Adrenal gland (tissue), 12 donors: ENCODE data around the gene ZFHX3. TPM values are rescaled to one million over a fixed set of nuclear protein-coding genes. Genes with fewer than 3 reads are reported as not detected.

ENCODE experiments used
- DNase-seq, 7 donors: peaks; one replicate each; pipeline ENCODE4 v3.0.0-alpha.2; 2019 to 2020
- H3K27ac ChIP-seq, 5 donors: fragments of 200-600 bp; sonication (generic) in 4 of 5; 1 replicate in 3 of 5; 2 replicates in 2 of 5; pipeline versions ENCODE4 v1.5.1 to v1.8.0; 2016 to 2020; ENCODE audit warnings: mild to moderate bottlenecking in 1 of 5
- H3K27me3 ChIP-seq: fragments of 200-600 bp; 2 replicates; pipeline ENCODE4 v1.8.0; 2021
- H3K36me3 ChIP-seq, 2 donors: fragments of 200-600 bp; replicated peaks in 1 of 2; 1 replicate in 1 of 2; 2 replicates in 1 of 2; pipeline versions ENCODE4 v1.5.1 to v1.8.0; 2018 to 2022
- H3K4me1 ChIP-seq, 2 donors: fragments of 200-600 bp; replicated peaks in 1 of 2; 1 replicate in 1 of 2; 2 replicates in 1 of 2; pipeline versions ENCODE4 v1.5.1 to v1.8.0; 2018 to 2021
- H3K4me3 ChIP-seq, 4 donors: fragments of 200-600 bp; sonication (generic) in 3 of 4; one replicate each; pipeline ENCODE4 v1.5.1; 2016 to 2018
- H3K9me3 ChIP-seq, 3 donors: fragments of 200-600 bp; sonication (generic) in 1 of 3; replicated peaks in 1 of 3; 1 replicate in 2 of 3; 2 replicates in 1 of 3; pipeline versions ENCODE4 v1.5.1 to v1.8.0; 2016 to 2021
- CTCF ChIP-seq, 6 experiments: fragments of 450-650 bp in 4 of 6; fragments of 200-600 bp in 2 of 6; sonication (generic) in 1 of 6; IDR thresholded peaks; 1 replicate in 5 of 6; 2 replicates in 1 of 6; pipeline versions ENCODE4 v1.5.1 to v1.8.0; 2016 to 2021; ENCODE audit warnings: antibody characterized with exemption in 6 of 6, mild to moderate bottlenecking in 2 of 6, moderate library complexity in 1 of 6
- POLR2A ChIP-seq, 2 donors: fragments of 450-650 bp; IDR thresholded peaks; one replicate each; pipeline ENCODE4 v1.6.1; 2017; ENCODE audit warnings: antibody characterized with exemption in 2 of 2, mild to moderate bottlenecking in 2 of 2, moderate library complexity in 1 of 2
- WGBS, 4 donors: extraction: QIAGEN DNeasy Blood & Tissue Kit in 2 of 4; methylation state at CpG; one replicate each; pipeline versions ENCODE4 v1.1.5 to v1.1.7; 2013 to 2017; 5-methylcytosine and 5-hydroxymethylcytosine counted together
- intact Hi-C, 2 donors: fragments of 100-400 bp; cut with DNase I; formaldehyde crosslinking; loops; one replicate each; pipeline versions ENCODE4 v1.14.1 to v1.15.0; 2022 to 2023
- polyA plus RNA-seq, 3 donors: library from polyadenylated mRNA; stranded (reverse); fragments of 200-250 nt in 2 of 3; fragments of 350-450 nt in 1 of 3; fragmentation: Illumina TruSeq in 1 of 3; extraction: RNeasy Lipid Tissue Mini Kit (QIAGEN cat#74804) in 1 of 3; gene quantifications; one replicate each; pipeline ENCODE4 v1.2.3, GENCODE V29; 2013 to 2014
- total RNA-seq, 9 donors: library from RNA; depleted of rRNA in 4 of 9; stranded (reverse); fragments of >200 nt in 4 of 9; fragments of 120-200 nt in 1 of 9; fragmentation: NEBNext Ultra II Directional in 1 of 9; extraction: Animal tissue kit (Norgen Biotek cat#: 25700) in 1 of 9; gene quantifications; one replicate each; pipeline versions ENCODE4 v1.1.0 to v1.2.4, GENCODE V29; 2013 to 2023
- donor health status: healthy with polysubstance abuse.
- donor health status: Bipolar disorder and iron deficiency.
- donor health status: DM: yes; HTN: yes; CAD: no.
- donor health status: DM: no; HTN: no; CAD: no.
- donor health status: DM: no; HTN: no; CAD: no.
- donor health status: DM: yes; HTN: yes; CAD: no.

Gene ZFHX3
- total and polyA plus RNA-seq, 12 donors = 2.4 to 31.6 (median 19.3) TPM

DNA sequence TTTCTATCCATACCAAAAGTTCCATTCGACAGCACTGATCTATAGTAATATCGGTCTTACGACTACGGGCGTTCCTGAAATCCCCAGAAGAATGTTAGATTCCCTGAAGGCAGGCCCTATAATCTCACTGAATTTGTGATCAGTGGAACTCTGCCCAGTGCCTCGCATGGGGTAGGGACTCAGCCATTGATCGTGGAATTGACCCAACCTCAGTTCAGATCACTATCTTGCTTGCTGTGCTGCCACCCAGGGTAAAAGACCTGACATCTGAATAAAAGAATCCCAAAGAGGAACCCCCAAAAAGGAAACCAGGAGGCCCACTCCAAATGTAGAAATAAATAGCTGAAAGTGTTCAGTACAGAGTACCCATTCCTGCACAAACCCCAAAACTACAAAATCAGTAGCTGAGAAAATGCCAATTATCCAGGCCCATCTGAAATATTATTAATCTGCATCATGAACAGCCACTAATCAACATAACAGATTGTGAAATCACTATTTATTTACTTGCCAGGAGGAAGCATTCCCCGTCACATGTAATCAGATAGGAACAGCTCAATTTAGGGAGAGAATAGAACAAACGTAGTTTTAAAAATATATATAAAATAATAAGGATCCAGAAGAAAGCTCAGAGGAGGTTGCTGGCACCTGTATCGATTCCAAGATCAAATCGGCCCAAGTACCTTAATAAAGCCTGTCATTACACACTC is 221.9 kb downstream of the ZFHX3 start:
- no peaks in the 10 kb centered on the region for H3K27me3 ChIP-seq
- TF ChIP-seq CTCF (IDR thresholded peaks at IDR 0.05) (no peak), POLR2A (IDR thresholded peaks at IDR 0.05) (no peak)
- DNase-seq = no peak
- 83 to 87% (median 86%) methylated on average over 11 of the region's 11 CpGs for WGBS, 4 donors
- peaks cover 0 to 5% of the 10 kb centered on the region in 2 donors for H3K36me3 ChIP-seq
- no peak overlapping the region for H3K4me3 ChIP-seq
- H3K9me3 ChIP-seq = no peaks in the 10 kb centered on the region
- peaks cover 10% of the 10 kb centered on the region in 2 donors for H3K4me1 ChIP-seq
- H3K27ac ChIP-seq = no peak overlapping the region
- intact Hi-C loops = no loop called here

- WGBS, 4 donors = 90 to 93% (median 92%) methylated on average over 5 of the region's 5 CpGs
Observed at GRCh38 chr16:72824761-72825160, 223.2 kb downstream of the ZFHX3 start.

DNA sequence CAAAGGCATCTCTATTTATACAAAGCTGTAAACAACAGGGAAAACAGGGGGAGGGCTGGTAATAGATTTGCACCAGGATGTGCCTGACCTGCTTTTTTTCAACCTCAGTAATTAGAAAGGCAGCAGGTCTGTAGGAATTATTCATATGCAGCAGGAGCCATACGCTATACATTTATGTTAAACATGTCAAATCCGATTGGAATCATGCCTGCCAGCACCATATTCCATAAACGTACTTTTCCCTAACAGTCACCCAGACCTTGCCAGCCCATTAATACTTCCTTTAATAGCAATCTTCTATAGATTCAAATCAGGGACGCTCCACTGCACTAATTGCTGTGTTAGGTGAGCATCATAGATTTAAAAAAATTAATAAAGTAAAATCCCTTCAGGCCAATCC is 223.9 kb downstream of the ZFHX3 start:
- TF ChIP-seq CTCF (IDR thresholded peaks at IDR 0.05) (no peak), POLR2A (IDR thresholded peaks at IDR 0.05) (no peak)
- H3K36me3 ChIP-seq = no peaks in the 10 kb centered on the region
- no peaks in the 10 kb centered on the region for H3K27me3 ChIP-seq
- H3K9me3 ChIP-seq = no peaks in the 10 kb centered on the region
- DNase-seq = no peak
- intact Hi-C loops = no loop called here
- peaks cover 21 to 24% of the 10 kb centered on the region in 2 donors for H3K4me1 ChIP-seq
- no peak overlapping the region for H3K27ac ChIP-seq
- no peak overlapping the region for H3K4me3 ChIP-seq
- 91 to 95% (median 92%) methylated on average over 4 of the region's 4 CpGs for WGBS, 4 donors

More at GRCh38 chr16:72824761-72825160, 223.2 kb downstream of the ZFHX3 start:
- no peaks in the 10 kb centered on the region for H3K9me3 ChIP-seq
- TF ChIP-seq POLR2A (IDR thresholded peaks at IDR 0.05) = no peak
- no peak for TF ChIP-seq CTCF (IDR thresholded peaks at IDR 0.05)
- no peak overlapping the region for H3K4me3 ChIP-seq
- H3K27me3 ChIP-seq = no peaks in the 10 kb centered on the region
- H3K4me1 ChIP-seq = peaks cover 14 to 17% of the 10 kb centered on the region in 2 donors
- intact Hi-C loops = no loop called here
- H3K36me3 ChIP-seq = peaks cover 0 to 5% of the 10 kb centered on the region in 2 donors
- no peak for DNase-seq
- H3K27ac ChIP-seq = no peak overlapping the region

GRCh38 chr16:72821185-72821950 is 226.6 kb downstream of the ZFHX3 start:
- TF ChIP-seq CTCF (IDR thresholded peaks at IDR 0.05) = no peak
- TF ChIP-seq POLR2A (IDR thresholded peaks at IDR 0.05) = no peak
- no peak for DNase-seq
- Histone ChIP-seq H3K27ac (no peak overlapping the region), H3K27me3 (no peaks in the 10 kb centered on the region), H3K4me1 (peaks cover 12 to 22% of the 10 kb centered on the region in 2 donors), H3K4me3 (no peak overlapping the region), H3K9me3 (no peaks in the 10 kb centered on the region), H3K36me3 (no peaks in the 10 kb centered on the region)
- intact Hi-C loops = no loop called here
- 95 to 100% (median 95%) methylated on average over 9 of the region's 9 CpGs for WGBS, 4 donors
